Ureter (tissue), 1 donor: ENCODE data around the gene PHKG1. TPM values are rescaled to one million over a fixed set of nuclear protein-coding genes. Genes with fewer than 3 reads are reported as not detected.
A peak's percentile ranks its signal among the peaks of the same experiment; 100 is the strongest.
"Not testable (repeated sequence)": the region's sequence is repeated elsewhere in the genome, so short reads cannot be mapped to it uniquely, and the experiment has no call there.

Experiments
- DNase-seq: peaks from one replicate; pipeline ENCODE4 v3.0.0-alpha.2; 2020; ENCODE audit warnings: low spot score
- total RNA-seq: library from RNA; stranded (reverse); gene quantifications from one replicate; pipeline ENCODE4 v1.2.4, GENCODE V29; 2023
- donor health status: DM: yes; HTN: yes; CAD: no.

PHKG1 gene
- total RNA-seq, 1 donor from 2014 or later, result 3.1 TPM

DNA sequence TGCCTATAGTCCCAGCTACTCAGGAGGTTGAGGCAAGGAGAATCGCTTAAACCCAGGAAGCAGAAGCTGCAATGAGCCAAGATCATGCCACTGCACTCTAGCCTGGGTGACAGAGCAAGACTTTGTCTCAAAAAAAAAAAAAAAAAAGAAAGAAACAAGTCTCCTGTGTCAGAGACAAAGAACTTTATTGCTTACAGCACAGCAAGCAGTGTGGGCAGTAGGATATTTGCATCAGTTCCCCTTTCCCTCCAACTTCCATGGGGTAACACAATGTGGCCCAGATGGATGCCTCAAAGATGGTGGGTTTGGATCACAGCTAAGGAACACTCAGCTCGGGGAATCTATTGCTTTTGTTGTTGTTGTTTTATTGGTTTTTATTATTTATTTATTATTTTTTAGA, 47.0 kb downstream of the PHKG1 start:
- DNase-seq, result not testable (repeated sequence)

GRCh38 chr7:56040730-56041129, 52.0 kb downstream of the PHKG1 start:
- no peak for DNase-seq

DNA sequence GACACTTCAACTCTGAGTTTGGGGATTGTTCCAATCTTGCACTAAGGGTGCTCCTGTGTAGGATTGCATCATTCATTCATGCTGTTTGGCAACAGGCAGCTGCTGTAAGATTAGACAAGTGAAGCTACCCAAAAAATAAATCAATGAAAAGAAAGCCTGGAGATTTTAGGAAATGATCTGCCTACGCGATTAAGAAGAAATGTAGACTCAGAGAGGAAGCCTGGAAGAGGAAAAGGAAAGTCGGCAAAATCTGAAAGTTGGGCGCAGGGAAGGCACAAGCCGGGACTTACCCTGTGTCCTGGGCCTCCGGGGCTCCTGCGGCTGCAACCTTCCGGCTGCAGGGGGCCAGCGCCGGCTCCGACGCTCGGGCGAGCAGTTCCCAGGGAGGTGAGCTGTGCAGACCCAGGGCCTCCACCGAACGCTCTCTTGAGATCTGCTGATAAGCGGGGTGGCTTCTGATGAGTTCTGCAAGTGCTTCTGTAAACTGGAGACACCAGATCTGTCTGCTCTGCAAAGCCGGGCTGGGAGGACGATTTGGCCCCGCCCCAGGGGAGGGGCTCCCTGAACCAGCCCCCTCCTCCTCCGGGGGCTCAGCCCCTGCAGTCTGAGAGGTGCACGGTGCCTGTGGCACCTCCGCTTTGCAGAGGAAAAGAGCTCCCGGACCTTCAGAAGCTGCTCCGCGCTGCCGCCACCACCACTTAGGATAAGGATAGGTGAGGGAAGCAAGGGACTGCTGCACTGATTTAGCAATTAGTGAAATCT, 58.9 kb downstream of the PHKG1 start:
- peak; percentile 55 for DNase-seq

DNA sequence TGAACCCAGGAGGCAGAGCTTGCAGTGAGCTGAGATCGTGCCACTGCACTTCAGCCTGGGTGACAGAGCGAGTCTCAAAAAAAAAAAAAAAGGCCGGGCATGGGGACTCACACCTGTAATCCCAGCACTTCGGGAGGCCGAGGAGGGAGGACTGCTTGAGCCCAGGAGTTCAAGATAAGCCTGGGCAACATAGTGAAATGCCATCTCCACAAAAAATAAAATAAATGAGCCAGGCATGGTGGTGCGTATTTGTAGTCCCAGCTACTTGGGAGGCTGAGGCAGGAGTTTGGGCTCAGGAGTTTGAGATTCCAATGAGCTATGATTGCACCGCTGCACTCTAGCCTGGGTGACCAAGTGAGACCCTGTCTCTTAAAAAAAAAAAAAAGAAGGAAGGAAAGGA, 60.2 kb downstream of the PHKG1 start:
- DNase-seq, result not testable (repeated sequence)

- not testable (repeated sequence) for DNase-seq
Measured at GRCh38 chr7:56031556-56031955, 61.2 kb downstream of the PHKG1 start.

- DNase-seq, result no peak
Measured at GRCh38 chr7:56030340-56030739, 62.4 kb downstream of the PHKG1 start.

Other genes starting within 250 kb of the PHKG1 start
- gene SEPTIN14, start 230.2 kb downstream of the PHKG1 start, total RNA-seq, result not detected
- 4.2 TPM for gene ZNF713, start 205.5 kb downstream of the PHKG1 start, total RNA-seq
- 13.1 TPM for gene MRPS17, start 141.1 kb downstream of the PHKG1 start, total RNA-seq
- gene NIPSNAP2, start 128.4 kb downstream of the PHKG1 start, total RNA-seq, result 66.6 TPM
- 17.1 TPM for gene PSPH, start 41.5 kb downstream of the PHKG1 start, total RNA-seq
- 121 TPM for gene CCT6A, start 41.2 kb downstream of the PHKG1 start, total RNA-seq
- gene SUMF2, start 28.7 kb downstream of the PHKG1 start, total RNA-seq, result 165 TPM
- gene CHCHD2, start 13.5 kb upstream of the PHKG1 start, total RNA-seq, result 283 TPM
- gene NUPR2, start 23.5 kb upstream of the PHKG1 start, total RNA-seq, result 2.8 TPM